PC-3 (cell line): Measurements from ENCODE around the gene RUFY3. TPM values are rescaled to one million over a fixed set of nuclear protein-coding genes. Genes with fewer than 3 reads are reported as not detected.

ENCODE experiments used
- ATAC-seq: fragments of 200-7000 bp; cut with Tn5 transposase; 2 replicates; pipeline ENCODE4 v1.9.1; 2020; ENCODE audit warnings: mild to moderate bottlenecking, moderate library complexity
- BruUV-seq: library from RNA; stranded (reverse); fragments of 400-500 nt; replicated peaks from 2 replicates; lab custom pipeline; 2021; lab: Mats Ljungman, UMichigan
- CTCF ChIA-PET: fragments of 300-600 bp; sonication (Branson Sonifier 250); formaldehyde crosslinking; loops from one replicate; lab custom pipeline; 2022; ENCODE audit warnings: antibody characterized with exemption; lab: Charles Lee
- POLR2A ChIA-PET: fragments of 300-600 bp; sonication (Branson Sonifier 250); formaldehyde crosslinking; loops from one replicate; lab custom pipeline; 2022; ENCODE audit warnings: antibody characterized with exemption; ENCODE audit not compliant: unreplicated experiment; lab: Charles Lee
- DNase-seq: peaks from one replicate; pipeline ENCODE4 v3.0.0-alpha.2; 2015
- H2AFZ ChIP-seq: fragments of 300-600 bp; sonication (generic); 2 replicates; pipeline ENCODE4 v1.6.0; 2016; ENCODE audit warnings: antibody characterized with exemption, low read length
- H3F3A ChIP-seq: fragments of 300-600 bp; sonication (generic); one replicate; pipeline ENCODE4 v1.6.0; 2017; ENCODE audit warnings: antibody characterized with exemption, low read length, control low read depth, mild to moderate bottlenecking; ENCODE audit not compliant: unreplicated experiment
- H3K27ac ChIP-seq: fragments of 300-600 bp; sonication (generic); 2 replicates; pipeline ENCODE4 v1.5.1; 2016; ENCODE audit warnings: mild to moderate bottlenecking, low read length
- H3K27me3 ChIP-seq: fragments of 300-600 bp; sonication (generic); 2 replicates; pipeline ENCODE4 v1.6.1; 2016; ENCODE audit warnings: low read length, mixed read lengths
- H3K36me3 ChIP-seq: fragments of 300-600 bp; sonication (generic); 2 replicates; pipeline ENCODE4 v1.6.1; 2016; ENCODE audit warnings: low read depth, mixed run types, low read length, mixed read lengths
- H3K4me1 ChIP-seq: fragments of 300-600 bp; sonication (generic); 2 replicates; pipeline ENCODE4 v1.5.1; 2016; ENCODE audit warnings: low read length; ENCODE audit not compliant: insufficient read depth
- H3K4me2 ChIP-seq: fragments of 300-600 bp; sonication (generic); 2 replicates; pipeline ENCODE4 v1.6.0; 2016; ENCODE audit warnings: low read length
- H3K4me3 ChIP-seq: fragments of 300-600 bp; sonication (generic); 2 replicates; pipeline ENCODE4 v1.5.1; 2016; ENCODE audit warnings: mild to moderate bottlenecking, low read length, mixed read lengths
- H3K79me2 ChIP-seq: fragments of 300-600 bp; sonication (generic); 2 replicates; pipeline ENCODE4 v1.6.1; 2017; ENCODE audit warnings: low read length, mixed read lengths
- H3K9ac ChIP-seq: fragments of 300-600 bp; sonication (generic); 2 replicates; pipeline ENCODE4 v1.6.0; 2016; ENCODE audit warnings: mild to moderate bottlenecking, low read length
- H3K9me2 ChIP-seq: fragments of 300-600 bp; sonication (generic); replicated peaks from 2 replicates; pipeline ENCODE4 v1.6.1; 2016; ENCODE audit warnings: mixed run types, low read length, mixed read lengths
- H3K9me3 ChIP-seq: fragments of 300-600 bp; sonication (generic); 2 replicates; pipeline ENCODE4 v1.6.1; 2016; ENCODE audit warnings: low read length, mixed read lengths
- H4K20me1 ChIP-seq: fragments of 300-600 bp; sonication (generic); 2 replicates; pipeline ENCODE4 v1.6.1; 2016; ENCODE audit warnings: low read length, mixed read lengths
- CTCF ChIP-seq: fragments of 300-600 bp; sonication (generic); conservative IDR thresholded peaks from 2 replicates; pipeline ENCODE4 v1.5.1; 2017; ENCODE audit warnings: antibody characterized with exemption, low read depth, mild to moderate bottlenecking, low read length
- EZH2 ChIP-seq: fragments of 300-600 bp; sonication (generic); IDR thresholded peaks from one replicate; pipeline ENCODE4 v1.6.1; 2017; ENCODE audit warnings: antibody characterized with exemption, mild to moderate bottlenecking, low read length; ENCODE audit not compliant: unreplicated experiment
- EZH2phosphoT487 ChIP-seq: fragments of 300-600 bp; sonication (generic); IDR thresholded peaks from 2 replicates; pipeline ENCODE4 v1.6.1; 2018; ENCODE audit warnings: mild to moderate bottlenecking, antibody characterized with exemption, low read length, borderline replicate concordance
- intact Hi-C: fragments of 100-400 bp; cut with micrococcal nuclease; formaldehyde crosslinking; loops from 2 replicates; pipeline ENCODE4 v1.9.0; 2023
- total RNA-seq: library from RNA; depleted of rRNA; stranded (reverse); fragments of >200 nt; gene quantifications from 2 replicates; pipeline ENCODE4 v1.2.3, GENCODE V29; 2014

Gene RUFY3
- total RNA-seq, 1 experiment from 2014 or later, result 25.6 TPM

DNA sequence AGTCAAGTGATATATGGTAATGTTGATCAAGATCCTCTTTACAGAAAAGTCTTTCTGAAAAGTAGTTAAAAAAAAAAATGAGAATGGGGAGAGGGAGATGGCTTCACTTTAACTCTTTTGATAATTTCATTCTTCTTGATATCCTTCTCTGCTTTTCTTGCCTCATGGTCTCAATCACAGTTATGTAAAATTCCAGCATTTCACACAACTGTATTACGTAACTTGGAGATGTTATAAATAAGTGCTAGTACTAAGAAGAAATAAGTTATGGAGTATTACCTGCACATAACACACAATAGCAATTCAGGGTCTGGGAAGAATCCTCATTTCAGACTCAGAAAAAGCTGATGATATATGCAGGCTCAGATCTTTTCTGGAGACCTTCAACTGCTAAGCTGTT, 22.0 kb downstream of the RUFY3 start:
- H3F3A ChIP-seq, result no peaks in the 10 kb centered on the region
- H3K9me3 ChIP-seq, result no peaks in the 10 kb centered on the region
- no peak for DNase-seq
- H3K9ac ChIP-seq, result no peak overlapping the region
- H3K4me3 ChIP-seq, result no peak overlapping the region
- ChIA-PET CTCF (no interaction called here), POLR2A (no interaction called here)
- no peak overlapping the region for H3K4me2 ChIP-seq
- H4K20me1 ChIP-seq, result 0 out of 2 replicates have a peak, but pooled peaks cover 3% of the 10 kb centered on the region
- no peak overlapping the region for H2AFZ ChIP-seq
- no peaks in the 10 kb centered on the region for H3K4me1 ChIP-seq
- no TSS peak for BruUV-seq
- intact Hi-C loops, result no loop called here
- H3K27ac ChIP-seq, result no peak overlapping the region
- no peaks in the 10 kb centered on the region for H3K27me3 ChIP-seq
- TF ChIP-seq EZH2 (no peak), EZH2phosphoT487 (no peak), CTCF (no peak)
- H3K79me2 ChIP-seq, result no peaks in the 10 kb centered on the region
- no peaks in the 10 kb centered on the region for H3K9me2 ChIP-seq
- ATAC-seq, result no peak
- H3K36me3 ChIP-seq, result no peaks in the 10 kb centered on the region

DNA sequence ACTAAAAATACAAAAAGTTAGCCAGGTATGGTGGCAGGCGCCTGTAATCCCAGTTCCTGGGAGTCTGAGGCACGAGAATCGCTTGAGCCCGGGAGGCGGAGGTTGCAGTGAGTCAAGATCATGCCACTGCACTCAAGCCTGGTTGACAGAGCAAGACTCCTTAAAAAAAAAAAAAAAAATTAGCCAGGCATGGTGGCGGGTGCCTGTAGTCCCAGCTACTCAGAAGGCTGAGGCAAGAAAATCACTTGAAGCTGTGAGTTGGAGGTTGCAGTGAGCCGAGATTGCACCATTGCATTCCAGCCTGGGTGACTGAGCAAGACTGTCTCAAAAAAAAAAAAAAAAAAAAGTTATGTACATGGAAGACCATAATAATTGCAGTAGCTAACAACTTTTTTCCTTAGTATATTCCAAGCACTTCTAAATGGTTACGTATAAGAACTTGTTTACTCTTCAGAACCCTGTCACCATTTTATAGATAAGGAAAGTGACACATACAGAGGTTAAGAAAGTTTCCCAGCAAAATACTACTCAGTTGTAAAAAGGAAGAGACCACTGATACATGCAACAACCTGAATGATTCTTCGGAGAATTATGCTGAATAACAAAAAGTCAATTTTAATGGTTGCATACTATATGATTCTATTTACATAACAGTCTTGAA, 24.5 kb downstream of the RUFY3 start:
- POLR2A ChIA-PET, result no interaction called here
- Histone ChIP-seq H3K9me3 (no peaks in the 10 kb centered on the region), H3K4me3 (no peak overlapping the region), H3K9ac (no peak overlapping the region), H3K9me2 (no peaks in the 10 kb centered on the region), H4K20me1 (0 out of 2 replicates have a peak, but pooled peaks cover 3% of the 10 kb centered on the region), H2AFZ (no peak overlapping the region), H3K4me2 (no peak overlapping the region), H3K79me2 (no peaks in the 10 kb centered on the region), H3F3A (no peaks in the 10 kb centered on the region), H3K4me1 (0 out of 2 replicates have a peak, but pooled peaks cover 4% of the 10 kb centered on the region), H3K27me3 (no peaks in the 10 kb centered on the region), H3K36me3 (no peaks in the 10 kb centered on the region), H3K27ac (no peak overlapping the region)
- DNase-seq (no peak), ATAC-seq (no peak)
- CTCF ChIA-PET, result no interaction called here
- intact Hi-C loops, result no loop called here
- no peak for TF ChIP-seq CTCF
- no peak for TF ChIP-seq EZH2phosphoT487
- no peak for TF ChIP-seq EZH2
- BruUV-seq, result no TSS peak

DNA sequence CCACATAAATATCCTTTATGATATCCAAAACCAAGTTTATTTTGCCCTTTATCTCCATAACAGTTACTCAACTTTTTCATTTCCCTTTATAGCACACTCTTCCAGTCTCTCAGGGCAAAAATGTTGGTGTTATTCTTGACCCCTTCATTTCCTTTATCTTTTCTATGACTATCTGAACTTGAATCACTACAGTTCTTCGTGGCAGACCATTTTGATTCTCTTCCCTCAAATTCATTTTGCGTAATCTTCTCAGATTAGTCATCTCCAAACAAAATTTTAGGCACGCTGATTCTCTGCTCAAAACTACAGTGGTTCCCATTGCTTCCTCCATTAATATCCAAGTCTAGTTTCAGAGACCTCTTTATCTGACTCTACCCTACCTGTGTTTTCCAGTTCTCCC, 26.1 kb downstream of the RUFY3 start:
- Histone ChIP-seq H3K27me3 (no peaks in the 10 kb centered on the region), H4K20me1 (0 out of 2 replicates have a peak, but pooled peaks cover 7% of the 10 kb centered on the region), H3K9me3 (no peaks in the 10 kb centered on the region), H3K79me2 (peaks cover 9% of the 10 kb centered on the region; the same call in 1 of the 2 replicates), H3K4me1 (0 out of 2 replicates have a peak, but pooled peaks cover 4% of the 10 kb centered on the region), H3K9ac (no peak overlapping the region), H3K36me3 (no peaks in the 10 kb centered on the region), H3K27ac (no peak overlapping the region), H3K4me2 (no peak overlapping the region), H3K4me3 (no peak overlapping the region), H3F3A (no peaks in the 10 kb centered on the region), H3K9me2 (no peaks in the 10 kb centered on the region), H2AFZ (no peak overlapping the region)
- no peak for ATAC-seq
- no TSS peak for BruUV-seq
- intact Hi-C loops, result no loop called here
- DNase-seq, result no peak
- POLR2A ChIA-PET, result no interaction called here
- no peak for TF ChIP-seq CTCF
- no peak for TF ChIP-seq EZH2
- TF ChIP-seq EZH2phosphoT487, result no peak
- CTCF ChIA-PET, result no interaction called here
